ENCODE measurements around the gene ATAD1. TPM values are rescaled to one million over a fixed set of nuclear protein-coding genes. Genes with fewer than 3 reads are reported as not detected.
A peak's percentile ranks its signal among the peaks of the same experiment; 100 is the strongest.

Gene ATAD1
- total RNA-seq, 4 donors from 2014 or later: 36.6 to 52.8 (median 45.8) TPM

GRCh38 chr10:87713707-87714106, 104.3 kb downstream of the ATAD1 start:
- Histone ChIP-seq H3K27ac (peak overlapping the region in 1 of 4 donors; percentile 13), H3K36me3 (peaks cover 0 to 4% of the 10 kb centered on the region in 2 donors), H3K9me3 (no peaks in the 10 kb centered on the region), H3K27me3 (no peaks in the 10 kb centered on the region), H3K4me1 (peaks cover 0 to 16% (median 0%) of the 10 kb centered on the region in 3 donors), H3K4me3 (no peak overlapping the region)
- TF ChIP-seq POLR2A (IDR thresholded peaks at IDR 0.05) (no peak), POLR2AphosphoS5 (IDR thresholded peaks at IDR 0.05) (no peak), EP300 (IDR thresholded peaks at IDR 0.05) (no peak)
- ATAC-seq: no peak
- 33 to 71% methylated on average over 3 of the region's 3 CpGs for WGBS, 2 donors (ENCODE audit: low coverage in 1 of 2)

DNA sequence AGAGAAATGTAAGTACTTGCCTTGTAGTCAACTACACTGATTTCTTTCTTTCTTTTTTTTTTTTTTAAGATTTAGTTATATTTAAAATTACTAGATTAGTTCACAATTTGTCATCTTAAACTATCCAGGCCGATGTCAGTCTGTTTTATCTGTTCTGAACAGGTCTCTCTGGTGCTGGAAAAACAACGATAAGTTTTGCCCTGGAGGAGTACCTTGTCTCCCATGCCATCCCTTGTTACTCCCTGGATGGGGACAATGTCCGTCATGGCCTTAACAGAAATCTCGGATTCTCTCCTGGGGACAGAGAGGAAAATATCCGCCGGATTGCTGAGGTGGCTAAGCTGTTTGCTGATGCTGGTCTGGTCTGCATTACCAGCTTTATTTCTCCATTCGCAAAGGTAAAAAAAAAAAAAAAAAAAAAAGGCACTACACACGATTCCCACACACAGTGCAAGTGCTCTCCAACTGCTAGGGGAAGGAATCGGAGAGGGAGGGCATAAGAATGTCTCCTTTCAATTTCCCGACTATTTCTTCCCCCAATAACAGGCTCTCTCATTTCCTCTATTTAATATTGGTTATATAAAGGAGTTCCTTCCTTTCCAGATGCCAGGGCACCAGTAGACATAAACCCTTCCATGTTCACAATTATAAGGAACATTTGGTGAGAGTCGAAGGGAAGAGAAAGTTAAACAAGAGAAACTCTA, 105.0 kb downstream of the ATAD1 start:
- no peak for ATAC-seq
- Histone ChIP-seq H3K27me3 (no peaks in the 10 kb centered on the region), H3K9me3 (no peaks in the 10 kb centered on the region), H3K4me1 (peaks cover 0 to 16% (median 0%) of the 10 kb centered on the region in 3 donors), H3K36me3 (peaks cover 0 to 4% of the 10 kb centered on the region in 2 donors), H3K4me3 (no peak overlapping the region), H3K27ac (peak overlapping the region in 1 of 4 donors; percentile 13)
- TF ChIP-seq EP300 (IDR thresholded peaks at IDR 0.05) (no peak), CTCF (IDR thresholded peaks at IDR 0.05) (no peak), POLR2AphosphoS5 (IDR thresholded peaks at IDR 0.05) (no peak), POLR2A (IDR thresholded peaks at IDR 0.05) (no peak)
- WGBS, 2 donors (ENCODE audit: low coverage in 1 of 2): 44 to 61% methylated on average over 4 to 10 of the region's 11 CpGs

- no peak overlapping the region for H3K4me3 ChIP-seq
- H3K27ac ChIP-seq: no peak overlapping the region
- H3K36me3 ChIP-seq: peaks cover 0 to 4% of the 10 kb centered on the region in 2 donors
Measured at GRCh38 chr10:87707254-87707653, 110.8 kb downstream of the ATAD1 start.

DNA sequence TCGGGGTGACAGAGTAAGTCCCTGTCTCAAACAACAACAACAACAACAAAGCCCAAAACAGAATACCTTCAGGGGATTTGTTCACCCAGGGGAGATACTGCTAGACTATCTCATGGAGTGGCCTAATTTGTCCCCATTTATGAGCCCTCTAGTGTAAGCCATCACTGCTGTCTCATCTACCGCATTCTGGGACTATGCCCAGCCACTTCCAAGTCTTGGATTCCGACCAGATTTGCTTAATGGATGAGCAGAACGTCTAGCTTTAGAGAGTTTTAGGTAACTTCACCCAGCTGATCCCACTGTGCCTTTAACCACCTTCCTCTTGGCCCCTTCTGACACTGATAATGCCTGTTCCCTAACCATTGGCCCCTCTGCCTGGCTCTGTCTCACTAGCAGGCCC, 111.3 kb downstream of the ATAD1 start:
- Histone ChIP-seq H3K27ac (no peak overlapping the region), H3K4me3 (no peak overlapping the region), H3K27me3 (no peaks in the 10 kb centered on the region), H3K4me1 (no peaks in the 10 kb centered on the region), H3K9me3 (no peaks in the 10 kb centered on the region), H3K36me3 (peaks cover 0 to 4% of the 10 kb centered on the region in 2 donors)
- ATAC-seq: no peak
- 50 to 65% methylated on average over 2 to 3 of the region's 4 CpGs for WGBS, 2 donors (ENCODE audit: low coverage in 1 of 2)
- TF ChIP-seq CTCF (IDR thresholded peaks at IDR 0.05) (no peak), EP300 (IDR thresholded peaks at IDR 0.05) (no peak), POLR2AphosphoS5 (IDR thresholded peaks at IDR 0.05) (no peak), POLR2A (IDR thresholded peaks at IDR 0.05) (no peak)

More at GRCh38 chr10:87707254-87707653, 110.8 kb downstream of the ATAD1 start:
- H3K9me3 ChIP-seq: no peaks in the 10 kb centered on the region
- H3K4me1 ChIP-seq: no peaks in the 10 kb centered on the region
- no peak for ATAC-seq
- H3K27me3 ChIP-seq: no peaks in the 10 kb centered on the region
- whole genome bisulfite sequencing, 2 donors (ENCODE audit: low coverage in 1 of 2): 94 to 100% methylated on average over 2 to 3 of the region's 4 CpGs
- TF ChIP-seq POLR2A (IDR thresholded peaks at IDR 0.05) (no peak), EP300 (IDR thresholded peaks at IDR 0.05) (no peak), POLR2AphosphoS5 (IDR thresholded peaks at IDR 0.05) (no peak), CTCF (IDR thresholded peaks at IDR 0.05) (no peak)

- Histone ChIP-seq H3K36me3 (peaks cover 0 to 4% of the 10 kb centered on the region in 2 donors), H3K4me1 (no peaks in the 10 kb centered on the region), H3K4me3 (no peak overlapping the region), H3K27me3 (no peaks in the 10 kb centered on the region), H3K9me3 (no peaks in the 10 kb centered on the region), H3K27ac (no peak overlapping the region)
- no peak for TF ChIP-seq CTCF (IDR thresholded peaks at IDR 0.05)
- TF ChIP-seq POLR2AphosphoS5 (IDR thresholded peaks at IDR 0.05): no peak
- TF ChIP-seq EP300 (IDR thresholded peaks at IDR 0.05): no peak
- no peak for TF ChIP-seq POLR2A (IDR thresholded peaks at IDR 0.05)
- ATAC-seq: no peak
Measured at GRCh38 chr10:87705339-87705738, 112.7 kb downstream of the ATAD1 start.

All from gastroesophageal sphincter (tissue), 4 donors.